22Rv1 (cell line): Measurements from ENCODE around the gene NUDT4B.
"Not testable (repeated sequence)": the region's sequence is repeated elsewhere in the genome, so short reads cannot be mapped to it uniquely, and the experiment has no call there.

Experiments used
- CTCF ChIP-seq: fragments of 450-650 bp; IDR thresholded peaks from 2 replicates; pipeline ENCODE4 v1.5.1; 2017; ENCODE audit warnings: mild to moderate bottlenecking
- ZFX ChIP-seq: fragments of 450-650 bp; IDR thresholded peaks from 2 replicates; pipeline ENCODE4 v1.6.1; 2017; ENCODE audit warnings: antibody characterized with exemption, borderline replicate concordance

GRCh38 chr1:148705316-148705948 lies 43.1 kb upstream of the NUDT4B start:
- not testable (repeated sequence) for TF ChIP-seq CTCF, ZFX
